Neuronal stem cell (in vitro differentiated cells): ENCODE measurements around the gene KLK1.
A peak's percentile ranks its signal among the peaks of the same experiment; 100 is the strongest.

ENCODE experiments used
- DNase-seq: peaks from one replicate; pipeline ENCODE4 v3.0.0-alpha.2; 2013; ENCODE audit warnings: low spot score
- H2AFZ ChIP-seq: one replicate; pipeline ENCODE4 v1.6.1; 2013; ENCODE audit warnings: mild to moderate bottlenecking, low read length, inconsistent platforms
- H2AK5ac ChIP-seq: 2 replicates; pipeline ENCODE4 v1.6.1; 2013; ENCODE audit warnings: low read depth, mild to moderate bottlenecking, inconsistent platforms, low read length, moderate library complexity, mixed read lengths
- H2BK120ac ChIP-seq: 2 replicates; pipeline ENCODE4 v1.6.1; 2013; ENCODE audit warnings: low read depth, mild to moderate bottlenecking, inconsistent platforms, low read length, moderate library complexity, mixed read lengths
- H2BK12ac ChIP-seq: one replicate; pipeline ENCODE4 v1.6.1; 2013; ENCODE audit warnings: low read length, inconsistent platforms
- H2BK15ac ChIP-seq: 2 replicates; pipeline ENCODE4 v1.6.1; 2013; ENCODE audit warnings: mild to moderate bottlenecking, low read length, inconsistent platforms, mixed read lengths
- H2BK5ac ChIP-seq: one replicate; pipeline ENCODE4 v1.6.1; 2013; ENCODE audit warnings: inconsistent platforms, mild to moderate bottlenecking, low read length, moderate library complexity
- H3K14ac ChIP-seq: one replicate; pipeline ENCODE4 v1.6.1; 2013; ENCODE audit warnings: low read length, inconsistent platforms
- H3K18ac ChIP-seq: 2 replicates; pipeline ENCODE4 v1.6.1; 2013; ENCODE audit warnings: low read length, inconsistent platforms
- H3K23ac ChIP-seq: 2 replicates; pipeline ENCODE4 v1.6.1; 2013; ENCODE audit warnings: low read depth, mild to moderate bottlenecking, mixed read lengths, low read length, inconsistent platforms; ENCODE audit not compliant: poor library complexity
- H3K27ac ChIP-seq: replicated peaks from 3 replicates; pipeline ENCODE4 v1.5.1; 2013; ENCODE audit warnings: low read length, inconsistent platforms
- H3K27me3 ChIP-seq, 3 experiments: 2 replicates each; pipeline ENCODE4 v1.6.1; 2013; ENCODE audit warnings: low read length in 3 of 3, mild to moderate bottlenecking in 2 of 3, inconsistent platforms in 1 of 3, low read depth in 1 of 3, mixed read lengths in 1 of 3, moderate library complexity in 1 of 3; ENCODE audit not compliant: control insufficient read depth in 3 of 3, insufficient read depth in 3 of 3
- H3K36me3 ChIP-seq, 2 donors: replicated peaks in 1 of 2; 2 replicates each; pipeline ENCODE4 v1.6.1; 2013; ENCODE audit warnings: low read length in 2 of 2; ENCODE audit not compliant: control insufficient read depth in 2 of 2, insufficient read depth in 2 of 2
- H3K4ac ChIP-seq: 2 replicates; pipeline ENCODE4 v1.6.1; 2013; ENCODE audit warnings: inconsistent platforms, mild to moderate bottlenecking, low read length, moderate library complexity
- H3K4me1 ChIP-seq, 2 donors: 1 replicate in 1 of 2; 2 replicates in 1 of 2; pipeline ENCODE4 v1.6.1; 2013; ENCODE audit warnings: low read length in 2 of 2, low read depth in 1 of 2; ENCODE audit not compliant: control insufficient read depth in 2 of 2, insufficient read depth in 1 of 2
- H3K4me2 ChIP-seq: one replicate; pipeline ENCODE4 v1.6.1; 2013; ENCODE audit warnings: mild to moderate bottlenecking, low read length, inconsistent platforms; ENCODE audit not compliant: insufficient read depth, poor library complexity, severe bottlenecking
- H3K4me3 ChIP-seq, 2 donors: 2 replicates each; pipeline ENCODE4 v1.5.1; 2013; ENCODE audit warnings: low read length in 2 of 2, mild to moderate bottlenecking in 2 of 2, inconsistent platforms in 1 of 2, moderate library complexity in 1 of 2
- H3K79me1 ChIP-seq: one replicate; pipeline ENCODE4 v1.6.1; 2013; ENCODE audit warnings: low read depth, mild to moderate bottlenecking, inconsistent platforms, low read length, moderate library complexity
- H3K9ac ChIP-seq: one replicate; pipeline ENCODE4 v1.6.1; 2013; ENCODE audit warnings: mild to moderate bottlenecking, low read depth, low read length, inconsistent platforms; ENCODE audit not compliant: poor library complexity
- H3K9me3 ChIP-seq, 2 donors: replicated peaks in 1 of 2; 2 replicates each; pipeline versions ENCODE3 to v1.6.1; 2013; ENCODE audit warnings: low read length in 2 of 2, mild to moderate bottlenecking in 2 of 2, inconsistent platforms in 1 of 2, low read depth in 1 of 2, mixed read lengths in 1 of 2, moderate library complexity in 1 of 2; ENCODE audit not compliant: control insufficient read depth in 2 of 2, insufficient read depth in 1 of 2
- H4K8ac ChIP-seq: one replicate; pipeline ENCODE4 v1.6.1; 2013; ENCODE audit warnings: low read depth, mild to moderate bottlenecking, inconsistent platforms, low read length, moderate library complexity
- H4K91ac ChIP-seq: one replicate; pipeline ENCODE4 v1.6.1; 2013; ENCODE audit warnings: low read length, low read depth, mild to moderate bottlenecking, inconsistent platforms; ENCODE audit not compliant: poor library complexity
- WGBS, 2 donors: extraction: QIAGEN DNeasy Blood & Tissue Kit; methylation state at CpG; one replicate each; pipeline ENCODE4 v1.1.7; 2013; ENCODE audit warnings: missing lambda C conversion rate in 2 of 2, mixed read lengths in 1 of 2; ENCODE audit not compliant: insufficient read length in 2 of 2, insufficient replicate concordance in 1 of 2; ENCODE audit errors: extremely low coverage in 2 of 2; 5-methylcytosine and 5-hydroxymethylcytosine counted together

The KLK1 gene

GRCh38 chr19:50821248-50821612, 2.4 kb downstream of the KLK1 start:
- no peak overlapping the region for H3K27ac ChIP-seq
- no peak overlapping the region for H2BK120ac ChIP-seq
- H2BK12ac ChIP-seq, result no peak overlapping the region
- no peak overlapping the region for H2BK15ac ChIP-seq
- peak overlapping the region; percentile 8 for H2AK5ac ChIP-seq
- H3K4me1 ChIP-seq, result peaks cover 0 to 3% of the 10 kb centered on the region in 2 donors
- H3K4me3 ChIP-seq, result no peak overlapping the region
- DNase-seq, result no peak
- peaks cover 10 to 80% (median 53%) of the 10 kb centered on the region in 3 experiments for H3K27me3 ChIP-seq
- no peak overlapping the region for H3K4me2 ChIP-seq
- H3K9ac ChIP-seq, result no peak overlapping the region
- no peak overlapping the region for H3K23ac ChIP-seq
- H3K9me3 ChIP-seq, result no peaks in the 10 kb centered on the region
- no peaks in the 10 kb centered on the region for H3K36me3 ChIP-seq
- no peak overlapping the region for H4K91ac ChIP-seq
- peak overlapping the region; percentile 61 for H2AFZ ChIP-seq
- H3K79me1 ChIP-seq, result no peaks in the 10 kb centered on the region
- no peak overlapping the region for H2BK5ac ChIP-seq
- H3K14ac ChIP-seq, result no peak overlapping the region
- H3K18ac ChIP-seq, result no peak overlapping the region
- H3K4ac ChIP-seq, result no peak overlapping the region
- no CpG with 5 or more reads among the region's 4 CpGs for WGBS, 2 donors
- no peak overlapping the region for H4K8ac ChIP-seq

GRCh38 chr19:50820549-50821247, 2.9 kb downstream of the KLK1 start:
- no peak overlapping the region for H3K27ac ChIP-seq
- H4K8ac ChIP-seq, result no peak overlapping the region
- H3K36me3 ChIP-seq, result no peaks in the 10 kb centered on the region
- H2AK5ac ChIP-seq, result no peak overlapping the region
- no peak overlapping the region for H3K4ac ChIP-seq
- no peak overlapping the region for H3K18ac ChIP-seq
- H3K4me1 ChIP-seq, result peaks cover 0 to 3% of the 10 kb centered on the region in 2 donors
- no peak overlapping the region for H2BK120ac ChIP-seq
- H2BK5ac ChIP-seq, result no peak overlapping the region
- peak overlapping the region; percentile 64 for H2AFZ ChIP-seq
- H3K14ac ChIP-seq, result no peak overlapping the region
- H3K27me3 ChIP-seq, result peaks cover 10 to 83% (median 53%) of the 10 kb centered on the region in 3 experiments
- peaks cover 0 to under 1% of the 10 kb centered on the region in 2 donors for H3K9me3 ChIP-seq
- no peak for DNase-seq
- H3K4me3 ChIP-seq, result no peak overlapping the region
- no peak overlapping the region for H4K91ac ChIP-seq
- H3K79me1 ChIP-seq, result no peaks in the 10 kb centered on the region
- H2BK15ac ChIP-seq, result no peak overlapping the region
- no peak overlapping the region for H2BK12ac ChIP-seq
- no peak overlapping the region for H3K23ac ChIP-seq
- H3K9ac ChIP-seq, result no peak overlapping the region
- no CpG with 5 or more reads among the region's 21 CpGs for WGBS, 2 donors
- peak overlapping the region; percentile 14 for H3K4me2 ChIP-seq

GRCh38 chr19:50820086-50820485, 3.5 kb downstream of the KLK1 start:
- Histone ChIP-seq H3K27me3 (peaks cover 10 to 88% (median 53%) of the 10 kb centered on the region in 3 experiments), H3K27ac (no peak overlapping the region), H2BK15ac (peak overlapping the region; percentile 56), H3K4me3 (no peak overlapping the region), H3K9ac (no peak overlapping the region), H2BK5ac (no peak overlapping the region), H3K23ac (no peak overlapping the region), H3K9me3 (peaks cover 2 to 4% of the 10 kb centered on the region in 2 donors), H3K4me1 (peaks cover 0 to 3% of the 10 kb centered on the region in 2 donors), H3K14ac (no peak overlapping the region), H2AK5ac (peak overlapping the region; percentile 74), H3K18ac (peak overlapping the region; percentile 13), H4K8ac (no peak overlapping the region), H2AFZ (peak overlapping the region; percentile 10), H3K4me2 (no peak overlapping the region), H2BK120ac (no peak overlapping the region), H2BK12ac (no peak overlapping the region), H3K4ac (no peak overlapping the region), H4K91ac (no peak overlapping the region), H3K79me1 (no peaks in the 10 kb centered on the region), H3K36me3 (no peaks in the 10 kb centered on the region)
- no CpG with 5 or more reads among the region's 15 CpGs for WGBS, 2 donors
- no peak for DNase-seq

GRCh38 chr19:50819636-50820035, 4.0 kb downstream of the KLK1 start:
- Histone ChIP-seq H3K4ac (no peak overlapping the region), H2BK120ac (no peak overlapping the region), H2AFZ (no peak overlapping the region), H4K91ac (no peak overlapping the region), H2BK15ac (no peak overlapping the region), H4K8ac (no peak overlapping the region), H3K4me3 (no peak overlapping the region), H3K18ac (no peak overlapping the region), H3K23ac (peak overlapping the region; percentile 5), H3K79me1 (no peaks in the 10 kb centered on the region), H3K27ac (no peak overlapping the region), H3K9ac (no peak overlapping the region), H2AK5ac (peak overlapping the region; percentile 79), H3K4me2 (no peak overlapping the region), H2BK12ac (no peak overlapping the region), H3K36me3 (no peaks in the 10 kb centered on the region), H3K9me3 (peaks cover 2 to 4% of the 10 kb centered on the region in 2 donors), H3K4me1 (peaks cover 0 to 3% of the 10 kb centered on the region in 2 donors), H2BK5ac (no peak overlapping the region), H3K27me3 (peaks cover 10 to 90% (median 53%) of the 10 kb centered on the region in 3 experiments), H3K14ac (no peak overlapping the region)
- WGBS, 2 donors, result no CpG with 5 or more reads among the region's 8 CpGs
- DNase-seq, result no peak
